Mucosa of stomach (tissue), 1 donor: ENCODE results near the gene ASB18.

Experiments
- H3K27me3 ChIP-seq: one replicate; pipeline ENCODE4 v1.7.0; 2013; ENCODE audit warnings: mild to moderate bottlenecking, low read length; ENCODE audit not compliant: control insufficient read depth, insufficient read depth
- H3K36me3 ChIP-seq: one replicate; pipeline ENCODE4 v1.7.0; 2013; ENCODE audit warnings: low read length; ENCODE audit not compliant: control insufficient read depth, insufficient read depth
- H3K4me1 ChIP-seq: one replicate; pipeline ENCODE4 v1.7.0; 2013; ENCODE audit warnings: mild to moderate bottlenecking, low read length; ENCODE audit not compliant: control insufficient read depth, insufficient read depth
- H3K4me3 ChIP-seq: one replicate; pipeline ENCODE4 v1.7.0; 2013; ENCODE audit warnings: low read length
- H3K9ac ChIP-seq: one replicate; pipeline ENCODE4 v1.7.0; 2013; ENCODE audit warnings: mild to moderate bottlenecking, low read length, moderate library complexity
- H3K9me3 ChIP-seq: one replicate; pipeline ENCODE4 v1.7.0; 2013; ENCODE audit warnings: mild to moderate bottlenecking, low read length, moderate library complexity; ENCODE audit not compliant: control insufficient read depth
- donor health status: Pancreatic carcinoma.

ASB18 gene

GRCh38 chr2:236209996-236210395 is 54.2 kb downstream of the ASB18 start:
- H3K9me3 ChIP-seq: no peaks in the 10 kb centered on the region
- H3K4me3 ChIP-seq: no peak overlapping the region
- H3K36me3 ChIP-seq: no peaks in the 10 kb centered on the region
- H3K4me1 ChIP-seq: no peaks in the 10 kb centered on the region
- peaks cover 20% of the 10 kb centered on the region for H3K27me3 ChIP-seq
- no peak overlapping the region for H3K9ac ChIP-seq

GRCh38 chr2:236209535-236209934 is 54.7 kb downstream of the ASB18 start:
- H3K27me3 ChIP-seq: peaks cover 20% of the 10 kb centered on the region
- no peak overlapping the region for H3K4me3 ChIP-seq
- H3K36me3 ChIP-seq: no peaks in the 10 kb centered on the region
- H3K9ac ChIP-seq: no peak overlapping the region
- H3K4me1 ChIP-seq: no peaks in the 10 kb centered on the region
- H3K9me3 ChIP-seq: no peaks in the 10 kb centered on the region

GRCh38 chr2:236208019-236208926 is 55.9 kb downstream of the ASB18 start:
- Histone ChIP-seq H3K36me3 (no peaks in the 10 kb centered on the region), H3K9me3 (no peaks in the 10 kb centered on the region), H3K4me3 (no peak overlapping the region), H3K9ac (no peak overlapping the region), H3K27me3 (peaks cover 12% of the 10 kb centered on the region), H3K4me1 (no peaks in the 10 kb centered on the region)

- Histone ChIP-seq H3K4me1 (no peaks in the 10 kb centered on the region), H3K36me3 (no peaks in the 10 kb centered on the region), H3K9ac (no peak overlapping the region), H3K27me3 (peaks cover 12% of the 10 kb centered on the region), H3K9me3 (no peaks in the 10 kb centered on the region), H3K4me3 (no peak overlapping the region)
Measured at GRCh38 chr2:236207472-236207871, 56.7 kb downstream of the ASB18 start.

- no peak overlapping the region for H3K4me3 ChIP-seq
- H3K36me3 ChIP-seq: no peaks in the 10 kb centered on the region
- H3K4me1 ChIP-seq: no peaks in the 10 kb centered on the region
- no peak overlapping the region for H3K9ac ChIP-seq
- peaks cover 12% of the 10 kb centered on the region for H3K27me3 ChIP-seq
- H3K9me3 ChIP-seq: no peaks in the 10 kb centered on the region
Measured at GRCh38 chr2:236205867-236206645, 58.1 kb downstream of the ASB18 start.

GRCh38 chr2:236204953-236205352 is 59.3 kb downstream of the ASB18 start:
- Histone ChIP-seq H3K4me3 (no peak overlapping the region), H3K36me3 (no peaks in the 10 kb centered on the region), H3K4me1 (no peaks in the 10 kb centered on the region), H3K9me3 (no peaks in the 10 kb centered on the region), H3K27me3 (peaks cover 8% of the 10 kb centered on the region), H3K9ac (no peak overlapping the region)

GRCh38 chr2:236200378-236200777 is 63.8 kb downstream of the ASB18 start:
- H3K9me3 ChIP-seq: no peaks in the 10 kb centered on the region
- H3K36me3 ChIP-seq: no peaks in the 10 kb centered on the region
- H3K27me3 ChIP-seq: no peaks in the 10 kb centered on the region

GRCh38 chr2:236196366-236196765 is 67.8 kb downstream of the ASB18 start:
- H3K9me3 ChIP-seq: no peaks in the 10 kb centered on the region
- H3K9ac ChIP-seq: no peak overlapping the region
- H3K36me3 ChIP-seq: no peaks in the 10 kb centered on the region
- no peaks in the 10 kb centered on the region for H3K27me3 ChIP-seq
- no peaks in the 10 kb centered on the region for H3K4me1 ChIP-seq
- no peak overlapping the region for H3K4me3 ChIP-seq

More at GRCh38 chr2:236200378-236200777, 63.8 kb downstream of the ASB18 start:
- Histone ChIP-seq H3K9ac (no peak overlapping the region), H3K4me3 (no peak overlapping the region), H3K4me1 (no peaks in the 10 kb centered on the region)

- Histone ChIP-seq H3K4me1 (no peaks in the 10 kb centered on the region), H3K9ac (no peak overlapping the region), H3K9me3 (no peaks in the 10 kb centered on the region), H3K36me3 (no peaks in the 10 kb centered on the region), H3K27me3 (no peaks in the 10 kb centered on the region), H3K4me3 (no peak overlapping the region)
Measured at GRCh38 chr2:236195726-236196125, 68.5 kb downstream of the ASB18 start.

- no peak overlapping the region for H3K4me3 ChIP-seq
- H3K9ac ChIP-seq: no peak overlapping the region
- H3K9me3 ChIP-seq: no peaks in the 10 kb centered on the region
- no peaks in the 10 kb centered on the region for H3K4me1 ChIP-seq
- no peaks in the 10 kb centered on the region for H3K27me3 ChIP-seq
- H3K36me3 ChIP-seq: no peaks in the 10 kb centered on the region
Measured at GRCh38 chr2:236194786-236195185, 69.4 kb downstream of the ASB18 start.

- H3K9ac ChIP-seq: no peak overlapping the region
- H3K36me3 ChIP-seq: no peaks in the 10 kb centered on the region
- no peaks in the 10 kb centered on the region for H3K27me3 ChIP-seq
- H3K4me3 ChIP-seq: no peak overlapping the region
- H3K9me3 ChIP-seq: no peaks in the 10 kb centered on the region
- no peaks in the 10 kb centered on the region for H3K4me1 ChIP-seq
Measured at GRCh38 chr2:236193026-236193425, 71.2 kb downstream of the ASB18 start.

- no peaks in the 10 kb centered on the region for H3K4me1 ChIP-seq
- no peaks in the 10 kb centered on the region for H3K9me3 ChIP-seq
- H3K9ac ChIP-seq: no peak overlapping the region
- H3K4me3 ChIP-seq: no peak overlapping the region
- H3K36me3 ChIP-seq: no peaks in the 10 kb centered on the region
- H3K27me3 ChIP-seq: no peaks in the 10 kb centered on the region
Measured at GRCh38 chr2:236190674-236191073, 73.5 kb downstream of the ASB18 start.
